ENCODE results near the gene GZMM. TPM values are rescaled to one million over a fixed set of nuclear protein-coding genes. Genes with fewer than 3 reads are reported as not detected.

GZMM gene
- total and polyA plus RNA-seq, 2 of the 13 experiments (the other 11 are each of a cell fraction or from before 2014, with no cell fraction given), result 0.07 TPM; not detected in 1

DNA sequence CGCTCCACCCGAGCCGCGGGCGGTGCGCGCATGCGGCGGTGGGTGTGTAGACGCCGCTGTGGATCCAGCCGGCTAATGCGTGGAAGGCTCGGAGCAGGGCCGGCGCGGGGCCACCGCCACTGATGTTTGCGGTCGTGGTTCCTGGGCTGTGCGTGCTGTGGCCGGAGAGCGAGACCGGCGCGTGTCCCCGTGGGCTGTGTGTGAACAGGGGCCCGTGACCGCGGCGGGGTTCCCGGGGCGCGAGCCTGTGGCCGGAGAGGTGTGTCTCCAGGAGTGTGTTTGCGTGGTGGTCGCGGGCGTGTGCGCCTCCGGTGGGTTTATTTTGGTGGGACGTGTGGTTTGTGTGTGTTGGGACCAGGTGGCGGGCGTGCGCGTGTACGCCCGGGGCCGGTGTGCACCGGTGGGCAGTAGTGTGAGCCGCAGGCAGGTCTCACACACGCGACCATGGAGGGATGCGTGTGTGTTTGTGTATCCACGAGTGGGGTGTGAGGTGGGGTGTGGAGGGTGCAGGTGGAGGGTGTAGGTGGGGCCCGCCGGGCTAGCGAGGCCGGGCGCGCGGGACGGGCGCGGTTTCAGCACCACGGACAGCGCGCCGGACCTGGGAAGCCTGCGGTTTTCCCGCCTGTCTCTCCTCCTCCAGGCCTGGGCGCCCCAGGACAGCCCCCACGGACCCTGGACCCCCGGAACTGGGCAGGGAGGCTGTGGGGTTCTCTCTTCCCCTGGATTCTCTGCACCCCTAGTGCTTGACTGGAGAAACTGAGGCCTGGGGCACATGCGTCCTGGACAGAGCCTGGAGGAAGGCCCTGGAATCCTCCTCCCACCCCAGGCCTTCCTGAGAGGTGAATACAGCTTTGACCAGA is 47.5 kb downstream of the GZMM start (continued):
- TF ChIP-seq USF2 (IDR thresholded peaks at IDR 0.05; ENCODE audit: low read depth, low read length) (no peak), USF2 (CRISPR knock-in tag; IDR thresholded peaks at IDR 0.05; ENCODE audit: borderline replicate concordance) (no peak), POLR2AphosphoS2 (IDR thresholded peaks at IDR 0.05; ENCODE audit: low read depth, low read length) (no peak), HES4 (CRISPR knock-in tag; IDR thresholded peaks at IDR 0.05; ENCODE audit: borderline replicate concordance) (peak; percentile 90; the same call in 1 of the 2 replicates), HOXA9 (CRISPR knock-in tag; IDR thresholded peaks at IDR 0.05; ENCODE audit: borderline replicate concordance) (0 out of 2 replicates have a peak, but pooled peaks have one; percentile 68), SRSF9 (IDR thresholded peaks at IDR 0.05; ENCODE audit: borderline replicate concordance, insufficient read depth, low read depth, low read length, poor library complexity, severe bottlenecking) (no peak), ZNF484 (CRISPR knock-in tag; IDR thresholded peaks at IDR 0.05; ENCODE audit: borderline replicate concordance, low read depth) (no peak), TAF1 (CRISPR knock-in tag; IDR thresholded peaks at IDR 0.05) (peak; percentile 17; the same call in 1 of the 2 replicates), ZNF33A (CRISPR knock-in tag; IDR thresholded peaks at IDR 0.05; ENCODE audit: borderline replicate concordance) (no peak), WIZ (CRISPR knock-in tag; IDR thresholded peaks at IDR 0.05) (peak; percentile 74), TOPORS (CRISPR knock-in tag; IDR thresholded peaks at IDR 0.05) (no peak), ZBED4 (CRISPR knock-in tag; IDR thresholded peaks at IDR 0.05; ENCODE audit: borderline replicate concordance) (0 out of 2 replicates have a peak, but pooled peaks have one; percentile 39), ADNP (CRISPR knock-in tag; IDR thresholded peaks at IDR 0.05) (no peak)
- TF ChIP-seq, protein P1, sequence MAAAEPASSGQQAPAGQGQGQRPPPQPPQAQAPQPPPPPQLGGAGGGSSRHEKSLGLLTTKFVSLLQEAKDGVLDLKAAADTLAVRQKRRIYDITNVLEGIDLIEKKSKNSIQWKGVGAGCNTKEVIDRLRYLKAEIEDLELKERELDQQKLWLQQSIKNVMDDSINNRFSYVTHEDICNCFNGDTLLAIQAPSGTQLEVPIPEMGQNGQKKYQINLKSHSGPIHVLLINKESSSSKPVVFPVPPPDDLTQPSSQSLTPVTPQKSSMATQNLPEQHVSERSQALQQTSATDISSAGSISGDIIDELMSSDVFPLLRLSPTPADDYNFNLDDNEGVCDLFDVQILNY (CRISPR knock-in tag; conservative IDR thresholded peaks at IDR 0.05), result peak; percentile 78
- TF ChIP-seq, protein P2, sequence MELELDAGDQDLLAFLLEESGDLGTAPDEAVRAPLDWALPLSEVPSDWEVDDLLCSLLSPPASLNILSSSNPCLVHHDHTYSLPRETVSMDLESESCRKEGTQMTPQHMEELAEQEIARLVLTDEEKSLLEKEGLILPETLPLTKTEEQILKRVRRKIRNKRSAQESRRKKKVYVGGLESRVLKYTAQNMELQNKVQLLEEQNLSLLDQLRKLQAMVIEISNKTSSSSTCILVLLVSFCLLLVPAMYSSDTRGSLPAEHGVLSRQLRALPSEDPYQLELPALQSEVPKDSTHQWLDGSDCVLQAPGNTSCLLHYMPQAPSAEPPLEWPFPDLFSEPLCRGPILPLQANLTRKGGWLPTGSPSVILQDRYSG (CRISPR knock-in tag; IDR thresholded peaks at IDR 0.05), result no peak
- TF ChIP-seq, protein P3, sequence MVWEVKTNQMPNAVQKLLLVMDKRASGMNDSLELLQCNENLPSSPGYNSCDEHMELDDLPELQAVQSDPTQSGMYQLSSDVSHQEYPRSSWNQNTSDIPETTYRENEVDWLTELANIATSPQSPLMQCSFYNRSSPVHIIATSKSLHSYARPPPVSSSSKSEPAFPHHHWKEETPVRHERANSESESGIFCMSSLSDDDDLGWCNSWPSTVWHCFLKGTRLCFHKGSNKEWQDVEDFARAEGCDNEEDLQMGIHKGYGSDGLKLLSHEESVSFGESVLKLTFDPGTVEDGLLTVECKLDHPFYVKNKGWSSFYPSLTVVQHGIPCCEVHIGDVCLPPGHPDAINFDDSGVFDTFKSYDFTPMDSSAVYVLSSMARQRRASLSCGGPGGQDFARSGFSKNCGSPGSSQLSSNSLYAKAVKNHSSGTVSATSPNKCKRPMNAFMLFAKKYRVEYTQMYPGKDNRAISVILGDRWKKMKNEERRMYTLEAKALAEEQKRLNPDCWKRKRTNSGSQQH (CRISPR knock-in tag; IDR thresholded peaks at IDR 0.05; ENCODE audit: low read depth), result 0 out of 2 replicates have a peak, but pooled peaks have one; percentile 71
- TF ChIP-seq, protein P4, sequence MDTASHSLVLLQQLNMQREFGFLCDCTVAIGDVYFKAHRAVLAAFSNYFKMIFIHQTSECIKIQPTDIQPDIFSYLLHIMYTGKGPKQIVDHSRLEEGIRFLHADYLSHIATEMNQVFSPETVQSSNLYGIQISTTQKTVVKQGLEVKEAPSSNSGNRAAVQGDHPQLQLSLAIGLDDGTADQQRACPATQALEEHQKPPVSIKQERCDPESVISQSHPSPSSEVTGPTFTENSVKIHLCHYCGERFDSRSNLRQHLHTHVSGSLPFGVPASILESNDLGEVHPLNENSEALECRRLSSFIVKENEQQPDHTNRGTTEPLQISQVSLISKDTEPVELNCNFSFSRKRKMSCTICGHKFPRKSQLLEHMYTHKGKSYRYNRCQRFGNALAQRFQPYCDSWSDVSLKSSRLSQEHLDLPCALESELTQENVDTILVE (CRISPR knock-in tag; IDR thresholded peaks at IDR 0.05), result peak; percentile 54; the same call in 1 of the 2 replicates

All from HepG2 (cell line).